GM21381 (cell line): ENCODE measurements around the gene TRIM14.
"Not testable (repeated sequence)": the region's sequence is repeated elsewhere in the genome, so short reads cannot be mapped to it uniquely, and the experiment has no call there.

Experiments used
- ATAC-seq: cut with Tn5 transposase; IDR thresholded peaks from one replicate; pipeline ENCODE4 v1.9.1; 2021; ENCODE audit warnings: mild to moderate bottlenecking, moderate library complexity; ENCODE audit not compliant: unreplicated experiment

Gene TRIM14

GRCh38 chr9:98085058-98085457, 34.0 kb downstream of the TRIM14 start:
- no peak for ATAC-seq

GRCh38 chr9:98084396-98084795, 34.6 kb downstream of the TRIM14 start:
- ATAC-seq, result no peak

GRCh38 chr9:98083566-98084183, 35.3 kb downstream of the TRIM14 start:
- no peak for ATAC-seq

- ATAC-seq, result no peak
These were observed 35.9 kb downstream of the TRIM14 start for GRCh38 chr9:98083061-98083501.

- no peak for ATAC-seq
These were observed 37.4 kb downstream of the TRIM14 start for GRCh38 chr9:98081477-98082219.

GRCh38 chr9:98080780-98081179, 38.2 kb downstream of the TRIM14 start:
- ATAC-seq, result no peak

GRCh38 chr9:98080326-98080725, 38.7 kb downstream of the TRIM14 start:
- no peak for ATAC-seq

GRCh38 chr9:98078895-98079294, 40.1 kb downstream of the TRIM14 start:
- ATAC-seq, result no peak

GRCh38 chr9:98076514-98076890, 42.5 kb downstream of the TRIM14 start:
- not testable (repeated sequence) for ATAC-seq

- ATAC-seq, result no peak
These were observed 43.7 kb downstream of the TRIM14 start for GRCh38 chr9:98075332-98075805.

- no peak for ATAC-seq
These were observed 44.7 kb downstream of the TRIM14 start for GRCh38 chr9:98074115-98074990.

- ATAC-seq, result no peak
These were observed 47.3 kb downstream of the TRIM14 start for GRCh38 chr9:98071737-98072136.

- no peak for ATAC-seq
These were observed 48.3 kb downstream of the TRIM14 start for GRCh38 chr9:98070704-98071103.

GRCh38 chr9:98069551-98069950, 49.5 kb downstream of the TRIM14 start:
- no peak for ATAC-seq

- no peak for ATAC-seq
These were observed 51.8 kb downstream of the TRIM14 start for GRCh38 chr9:98067184-98067583.

- ATAC-seq, result no peak
These were observed 52.8 kb downstream of the TRIM14 start for GRCh38 chr9:98066235-98066634.

- ATAC-seq, result no peak
These were observed 54.2 kb downstream of the TRIM14 start for GRCh38 chr9:98064623-98065392.

- no peak for ATAC-seq
These were observed 56.9 kb downstream of the TRIM14 start for GRCh38 chr9:98062161-98062560.

- no peak for ATAC-seq
These were observed 61.8 kb downstream of the TRIM14 start for GRCh38 chr9:98057138-98057799.
